HepG2 (cell line): ENCODE data around the gene SMIM41. TPM values are rescaled to one million over a fixed set of nuclear protein-coding genes. Genes with fewer than 3 reads are reported as not detected.

Experiments used
- CBX1 ChIP-seq: IDR thresholded peaks from one replicate; pipeline ENCODE4 v1.6.1; 2016; ENCODE audit warnings: antibody characterized with exemption, low read depth
- IKZF4 ChIP-seq: sonication (generic); formaldehyde crosslinking; IDR thresholded peaks from 2 replicates; pipeline ENCODE4 v1.5.1; 2020; ENCODE audit warnings: borderline replicate concordance, mild to moderate bottlenecking, low read depth, missing genetic modification reagents; ENCODE audit errors: not compliant biosample characterization
- MYNN ChIP-seq: sonication (generic); formaldehyde crosslinking; IDR thresholded peaks from 2 replicates; pipeline ENCODE4 v1.4.0; 2020; ENCODE audit warnings: mild to moderate bottlenecking, low read depth, missing genetic modification reagents
- PCBP2 ChIP-seq: fragments of 200-400 bp; formaldehyde crosslinking; optimal IDR thresholded peaks from 2 replicates; pipeline ENCODE3; 2018; ENCODE audit warnings: low read length, low read depth; ENCODE audit not compliant: poor library complexity, severe bottlenecking
- POLR2A ChIP-seq, 2 experiments: IDR thresholded peaks; 2 replicates each; pipeline ENCODE4 v1.6.1; 2011; ENCODE audit warnings: low read depth in 2 of 2, low read length in 2 of 2, mild to moderate bottlenecking in 1 of 2, moderate library complexity in 1 of 2; ENCODE audit not compliant: insufficient read depth in 1 of 2
- STAG1 ChIP-seq: sonication (generic); formaldehyde crosslinking; IDR thresholded peaks from 2 replicates; pipeline ENCODE4 v1.4.0; 2020; ENCODE audit warnings: missing genetic modification reagents
- TRIM24 ChIP-seq: sonication (generic); formaldehyde crosslinking; IDR thresholded peaks from 2 replicates; pipeline ENCODE4 v1.8.0; 2022; ENCODE audit warnings: mild to moderate bottlenecking, missing genetic modification reagents
- ZBTB21 ChIP-seq: sonication (generic); formaldehyde crosslinking; IDR thresholded peaks from 2 replicates; pipeline ENCODE4 v1.4.0; 2020; ENCODE audit warnings: missing genetic modification reagents
- ZNF12 ChIP-seq: sonication (generic); formaldehyde crosslinking; IDR thresholded peaks from 2 replicates; pipeline ENCODE4 v1.5.0; 2020; ENCODE audit warnings: missing genetic modification reagents
- ZNF674 ChIP-seq: sonication (generic); formaldehyde crosslinking; IDR thresholded peaks from 2 replicates; pipeline ENCODE4 v1.5.0; 2020; ENCODE audit warnings: low read depth, mild to moderate bottlenecking, missing genetic modification reagents
- ZSCAN30 ChIP-seq: sonication (generic); formaldehyde crosslinking; IDR thresholded peaks from 2 replicates; pipeline ENCODE4 v1.5.0; 2020; ENCODE audit warnings: mild to moderate bottlenecking, missing genetic modification reagents
- polyA plus RNA-seq, 8 experiments: library from polyadenylated mRNA; depleted of rRNA in 3 of 8; stranded (reverse) in 7 of 8; unstranded in 1 of 8; fragments of >200 nt; fragmentation: Illumina TruSeq in 4 of 8; extraction: Trizol in 4 of 8; gene quantifications; 2 replicates each; pipeline versions ENCODE4 v1.2.1 to v1.2.3, GENCODE V29; 2011 to 2016; ENCODE audit warnings: low read depth in 4 of 8, missing spikeins in 1 of 8, mixed read lengths in 1 of 8; ENCODE audit not compliant: insufficient read depth in 1 of 8
- total RNA-seq, 5 experiments: library from RNA; depleted of rRNA; stranded (reverse); fragments of >200 nt; fragmentation: Illumina TruSeq; extraction: Trizol; gene quantifications; 2 replicates each; pipeline ENCODE4 v1.2.3, GENCODE V29; 2016; ENCODE audit warnings: low read depth in 1 of 5
- TF ChIP-seq, protein P1 (sequence below): IDR thresholded peaks from 2 replicates; pipeline ENCODE4 v1.6.1; 2016; ENCODE audit warnings: missing compliant biosample characterization, missing genetic modification reagents, borderline replicate concordance
- TF ChIP-seq, protein P2 (sequence below): sonication (generic); formaldehyde crosslinking; IDR thresholded peaks from 2 replicates; pipeline ENCODE4 v1.8.0; 2022; ENCODE audit warnings: mild to moderate bottlenecking, missing genetic modification reagents, borderline replicate concordance
- TF ChIP-seq, protein P3 (sequence below): sonication (generic); formaldehyde crosslinking; IDR thresholded peaks from 2 replicates; pipeline ENCODE4 v1.5.1; 2020; ENCODE audit warnings: mild to moderate bottlenecking, missing genetic modification reagents, moderate library complexity
- TF ChIP-seq, protein P4 (sequence below): sonication (generic); formaldehyde crosslinking; IDR thresholded peaks from 2 replicates; pipeline ENCODE4 v1.4.0; 2020; ENCODE audit warnings: mild to moderate bottlenecking, missing genetic modification reagents
- TF ChIP-seq, protein P5 (sequence below): sonication (generic); formaldehyde crosslinking; IDR thresholded peaks from 2 replicates; pipeline ENCODE4 v1.5.0; 2020; ENCODE audit warnings: missing genetic modification reagents

The SMIM41 gene
- total and polyA plus RNA-seq, 2 of the 13 experiments (the other 11 are each of a cell fraction or from before 2014, with no cell fraction given) = not detected

DNA sequence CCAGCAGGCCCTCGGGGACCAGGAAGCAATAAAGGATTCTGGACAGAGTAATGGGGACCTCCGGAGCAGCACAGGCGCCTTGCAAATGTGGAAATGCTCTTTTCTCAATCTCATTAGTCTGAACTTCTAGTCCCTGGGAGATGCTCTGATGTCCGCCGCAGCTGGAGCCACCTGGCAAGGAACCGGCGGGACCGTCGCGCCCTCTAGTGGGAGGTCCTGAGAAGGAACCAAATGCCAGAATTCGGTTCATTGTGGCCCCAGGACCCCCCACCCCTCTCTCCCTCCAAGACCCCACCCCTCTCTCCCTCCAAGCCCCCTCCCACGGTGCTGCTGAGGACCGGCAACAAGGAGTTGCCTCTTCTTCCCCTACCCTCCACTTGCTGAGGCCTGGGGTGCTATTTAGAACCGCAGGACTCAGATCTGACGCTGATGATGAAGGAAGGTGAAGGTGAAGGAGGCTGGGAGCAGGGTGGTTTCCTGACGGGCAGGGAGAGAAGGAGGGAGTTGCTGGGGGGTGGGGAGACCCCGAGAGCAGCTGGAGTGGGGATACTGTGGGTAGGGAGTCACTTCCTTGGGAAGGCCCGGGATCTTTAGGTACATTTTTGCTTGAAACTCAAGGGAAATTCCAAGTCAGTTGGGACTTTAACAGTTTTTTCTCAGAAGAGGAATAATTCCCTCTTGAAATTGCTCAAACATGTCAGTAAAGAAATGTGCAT is 42.5 kb downstream of the SMIM41 start (continued):
- TF ChIP-seq, protein P1, sequence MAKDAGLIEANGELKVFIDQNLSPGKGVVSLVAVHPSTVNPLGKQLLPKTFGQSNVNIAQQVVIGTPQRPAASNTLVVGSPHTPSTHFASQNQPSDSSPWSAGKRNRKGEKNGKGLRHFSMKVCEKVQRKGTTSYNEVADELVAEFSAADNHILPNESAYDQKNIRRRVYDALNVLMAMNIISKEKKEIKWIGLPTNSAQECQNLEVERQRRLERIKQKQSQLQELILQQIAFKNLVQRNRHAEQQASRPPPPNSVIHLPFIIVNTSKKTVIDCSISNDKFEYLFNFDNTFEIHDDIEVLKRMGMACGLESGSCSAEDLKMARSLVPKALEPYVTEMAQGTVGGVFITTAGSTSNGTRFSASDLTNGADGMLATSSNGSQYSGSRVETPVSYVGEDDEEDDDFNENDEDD = no peak
- TF ChIP-seq PCBP2 = no peak
- TF ChIP-seq, protein P2, sequence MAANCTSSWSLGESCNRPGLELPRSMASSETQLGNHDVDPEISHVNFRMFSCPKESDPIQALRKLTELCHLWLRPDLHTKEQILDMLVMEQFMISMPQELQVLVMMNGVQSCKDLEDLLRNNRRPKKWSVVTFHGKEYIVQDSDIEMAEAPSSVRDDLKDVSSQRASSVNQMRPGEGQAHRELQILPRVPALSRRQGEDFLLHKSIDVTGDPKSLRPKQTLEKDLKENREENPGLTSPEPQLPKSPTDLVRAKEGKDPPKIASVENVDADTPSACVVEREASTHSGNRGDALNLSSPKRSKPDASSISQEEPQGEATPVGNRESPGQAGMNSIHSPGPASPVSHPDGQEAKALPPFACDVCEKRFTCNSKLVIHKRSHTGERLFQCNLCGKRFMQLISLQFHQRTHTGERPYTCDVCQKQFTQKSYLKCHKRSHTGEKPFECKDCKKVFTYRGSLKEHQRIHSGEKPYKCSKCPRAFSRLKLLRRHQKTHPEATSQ (CRISPR knock-in tag) = no peak
- TF ChIP-seq ZNF674 = no peak
- no peak for TF ChIP-seq MYNN (CRISPR knock-in tag)
- TF ChIP-seq STAG1 = peak; percentile 77
- no peak for TF ChIP-seq CBX1
- no peak for TF ChIP-seq ZNF12 (CRISPR knock-in tag)
- TF ChIP-seq ZBTB21 = no peak
- TF ChIP-seq, protein P3, sequence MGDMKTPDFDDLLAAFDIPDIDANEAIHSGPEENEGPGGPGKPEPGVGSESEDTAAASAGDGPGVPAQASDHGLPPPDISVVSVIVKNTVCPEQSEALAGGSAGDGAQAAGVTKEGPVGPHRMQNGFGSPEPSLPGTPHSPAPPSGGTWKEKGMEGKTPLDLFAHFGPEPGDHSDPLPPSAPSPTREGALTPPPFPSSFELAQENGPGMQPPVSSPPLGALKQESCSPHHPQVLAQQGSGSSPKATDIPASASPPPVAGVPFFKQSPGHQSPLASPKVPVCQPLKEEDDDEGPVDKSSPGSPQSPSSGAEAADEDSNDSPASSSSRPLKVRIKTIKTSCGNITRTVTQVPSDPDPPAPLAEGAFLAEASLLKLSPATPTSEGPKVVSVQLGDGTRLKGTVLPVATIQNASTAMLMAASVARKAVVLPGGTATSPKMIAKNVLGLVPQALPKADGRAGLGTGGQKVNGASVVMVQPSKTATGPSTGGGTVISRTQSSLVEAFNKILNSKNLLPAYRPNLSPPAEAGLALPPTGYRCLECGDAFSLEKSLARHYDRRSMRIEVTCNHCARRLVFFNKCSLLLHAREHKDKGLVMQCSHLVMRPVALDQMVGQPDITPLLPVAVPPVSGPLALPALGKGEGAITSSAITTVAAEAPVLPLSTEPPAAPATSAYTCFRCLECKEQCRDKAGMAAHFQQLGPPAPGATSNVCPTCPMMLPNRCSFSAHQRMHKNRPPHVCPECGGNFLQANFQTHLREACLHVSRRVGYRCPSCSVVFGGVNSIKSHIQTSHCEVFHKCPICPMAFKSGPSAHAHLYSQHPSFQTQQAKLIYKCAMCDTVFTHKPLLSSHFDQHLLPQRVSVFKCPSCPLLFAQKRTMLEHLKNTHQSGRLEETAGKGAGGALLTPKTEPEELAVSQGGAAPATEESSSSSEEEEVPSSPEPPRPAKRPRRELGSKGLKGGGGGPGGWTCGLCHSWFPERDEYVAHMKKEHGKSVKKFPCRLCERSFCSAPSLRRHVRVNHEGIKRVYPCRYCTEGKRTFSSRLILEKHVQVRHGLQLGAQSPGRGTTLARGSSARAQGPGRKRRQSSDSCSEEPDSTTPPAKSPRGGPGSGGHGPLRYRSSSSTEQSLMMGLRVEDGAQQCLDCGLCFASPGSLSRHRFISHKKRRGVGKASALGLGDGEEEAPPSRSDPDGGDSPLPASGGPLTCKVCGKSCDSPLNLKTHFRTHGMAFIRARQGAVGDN (CRISPR knock-in tag) = peak; percentile 8; the same call in 1 of the 2 replicates
- TF ChIP-seq, protein P4, sequence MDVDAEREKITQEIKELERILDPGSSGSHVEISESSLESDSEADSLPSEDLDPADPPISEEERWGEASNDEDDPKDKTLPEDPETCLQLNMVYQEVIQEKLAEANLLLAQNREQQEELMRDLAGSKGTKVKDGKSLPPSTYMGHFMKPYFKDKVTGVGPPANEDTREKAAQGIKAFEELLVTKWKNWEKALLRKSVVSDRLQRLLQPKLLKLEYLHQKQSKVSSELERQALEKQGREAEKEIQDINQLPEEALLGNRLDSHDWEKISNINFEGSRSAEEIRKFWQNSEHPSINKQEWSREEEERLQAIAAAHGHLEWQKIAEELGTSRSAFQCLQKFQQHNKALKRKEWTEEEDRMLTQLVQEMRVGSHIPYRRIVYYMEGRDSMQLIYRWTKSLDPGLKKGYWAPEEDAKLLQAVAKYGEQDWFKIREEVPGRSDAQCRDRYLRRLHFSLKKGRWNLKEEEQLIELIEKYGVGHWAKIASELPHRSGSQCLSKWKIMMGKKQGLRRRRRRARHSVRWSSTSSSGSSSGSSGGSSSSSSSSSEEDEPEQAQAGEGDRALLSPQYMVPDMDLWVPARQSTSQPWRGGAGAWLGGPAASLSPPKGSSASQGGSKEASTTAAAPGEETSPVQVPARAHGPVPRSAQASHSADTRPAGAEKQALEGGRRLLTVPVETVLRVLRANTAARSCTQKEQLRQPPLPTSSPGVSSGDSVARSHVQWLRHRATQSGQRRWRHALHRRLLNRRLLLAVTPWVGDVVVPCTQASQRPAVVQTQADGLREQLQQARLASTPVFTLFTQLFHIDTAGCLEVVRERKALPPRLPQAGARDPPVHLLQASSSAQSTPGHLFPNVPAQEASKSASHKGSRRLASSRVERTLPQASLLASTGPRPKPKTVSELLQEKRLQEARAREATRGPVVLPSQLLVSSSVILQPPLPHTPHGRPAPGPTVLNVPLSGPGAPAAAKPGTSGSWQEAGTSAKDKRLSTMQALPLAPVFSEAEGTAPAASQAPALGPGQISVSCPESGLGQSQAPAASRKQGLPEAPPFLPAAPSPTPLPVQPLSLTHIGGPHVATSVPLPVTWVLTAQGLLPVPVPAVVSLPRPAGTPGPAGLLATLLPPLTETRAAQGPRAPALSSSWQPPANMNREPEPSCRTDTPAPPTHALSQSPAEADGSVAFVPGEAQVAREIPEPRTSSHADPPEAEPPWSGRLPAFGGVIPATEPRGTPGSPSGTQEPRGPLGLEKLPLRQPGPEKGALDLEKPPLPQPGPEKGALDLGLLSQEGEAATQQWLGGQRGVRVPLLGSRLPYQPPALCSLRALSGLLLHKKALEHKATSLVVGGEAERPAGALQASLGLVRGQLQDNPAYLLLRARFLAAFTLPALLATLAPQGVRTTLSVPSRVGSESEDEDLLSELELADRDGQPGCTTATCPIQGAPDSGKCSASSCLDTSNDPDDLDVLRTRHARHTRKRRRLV = no peak
- TF ChIP-seq, protein P5, sequence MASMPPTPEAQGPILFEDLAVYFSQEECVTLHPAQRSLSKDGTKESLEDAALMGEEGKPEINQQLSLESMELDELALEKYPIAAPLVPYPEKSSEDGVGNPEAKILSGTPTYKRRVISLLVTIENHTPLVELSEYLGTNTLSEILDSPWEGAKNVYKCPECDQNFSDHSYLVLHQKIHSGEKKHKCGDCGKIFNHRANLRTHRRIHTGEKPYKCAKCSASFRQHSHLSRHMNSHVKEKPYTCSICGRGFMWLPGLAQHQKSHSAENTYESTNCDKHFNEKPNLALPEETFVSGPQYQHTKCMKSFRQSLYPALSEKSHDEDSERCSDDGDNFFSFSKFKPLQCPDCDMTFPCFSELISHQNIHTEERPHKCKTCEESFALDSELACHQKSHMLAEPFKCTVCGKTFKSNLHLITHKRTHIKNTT = no peak
- TF ChIP-seq TRIM24 = no peak
- no peak for TF ChIP-seq IKZF4
- TF ChIP-seq ZSCAN30 (CRISPR knock-in tag) = no peak
- TF ChIP-seq POLR2A (IDR thresholded peaks at IDR 0.05; ENCODE audit: insufficient read depth in 1 of 2, low read depth in 2 of 2, low read length in 2 of 2) = no peak
